Right lobe of liver (tissue), 6 donors: ENCODE measurements around the gene CMTM2. TPM values are rescaled to one million over a fixed set of nuclear protein-coding genes. Genes with fewer than 3 reads are reported as not detected.

ENCODE experiments used
- ATAC-seq, 4 donors: fragments of 200-7000 bp; cut with Tn5 transposase; one replicate each; pipeline ENCODE4 v1.9.1; 2020; ENCODE audit warnings: mild to moderate bottlenecking in 4 of 4, moderate library complexity in 4 of 4
- DNase-seq, 3 donors: peaks; one replicate each; pipeline ENCODE4 v3.0.0-alpha.2; 2020
- H3K27ac ChIP-seq, 3 donors: fragments of 200-600 bp; one replicate each; pipeline ENCODE4 v1.8.0; 2022
- H3K27me3 ChIP-seq, 2 donors: fragments of 200-600 bp; one replicate each; pipeline ENCODE4 v1.8.0; 2022
- H3K36me3 ChIP-seq, 4 donors: fragments of 200-600 bp; sonication (generic) in 1 of 4; one replicate each; pipeline versions ENCODE4 v1.5.1 to v1.8.0; 2017 to 2022; ENCODE audit warnings: control low read depth in 1 of 4
- H3K4me1 ChIP-seq, 4 donors: fragments of 200-600 bp; sonication (generic) in 1 of 4; one replicate each; pipeline versions ENCODE4 v1.5.1 to v1.8.0; 2017 to 2022; ENCODE audit warnings: control low read depth in 1 of 4
- H3K4me3 ChIP-seq, 3 donors: fragments of 200-600 bp; one replicate each; pipeline ENCODE4 v1.8.0; 2022
- H3K9me3 ChIP-seq, 4 donors: fragments of 200-600 bp; sonication (generic) in 1 of 4; one replicate each; pipeline versions ENCODE4 v1.5.1 to v1.8.0; 2017 to 2022; ENCODE audit warnings: control low read depth in 1 of 4
- CTCF ChIP-seq, 4 donors: fragments of 200-600 bp in 3 of 4; fragments of 450-650 bp in 1 of 4; IDR thresholded peaks; one replicate each; pipeline versions ENCODE4 v1.5.1 to v1.8.0; 2016 to 2022; ENCODE audit warnings: antibody characterized with exemption in 4 of 4, mild to moderate bottlenecking in 2 of 4
- POLR2A ChIP-seq: fragments of 450-650 bp; IDR thresholded peaks from one replicate; pipeline ENCODE4 v1.6.1; 2017; ENCODE audit warnings: antibody characterized with exemption, mild to moderate bottlenecking
- WGBS: methylation state at CpG from one replicate; pipeline ENCODE4 v1.1.6; 2018; ENCODE audit warnings: low coverage, low lambda C conversion rate; ENCODE audit not compliant: insufficient coverage; ENCODE audit errors: missing lambda C conversion rate; 5-methylcytosine and 5-hydroxymethylcytosine counted together
- intact Hi-C, 2 donors: fragments of 100-400 bp; cut with DNase I; formaldehyde crosslinking; loops; one replicate each; pipeline versions ENCODE4 v1.11.2 to v1.14.1; 2022
- total RNA-seq, 6 experiments: library from RNA; depleted of rRNA in 2 of 6; stranded (reverse); fragments of >200 nt in 2 of 6; fragmentation: NEBNext Ultra II Directional in 3 of 6; extraction: Animal tissue kit (Norgen Biotek cat#: 25700) in 3 of 6; gene quantifications; one replicate each; pipeline versions ENCODE4 v1.1.0 to v1.2.4, GENCODE V29; 2016 to 2023
- donor health status: DM: no; HTN: yes; CAD: no.
- donor health status: DM: no; HTN: no; CAD: no.
- donor health status: DM: no; HTN: no; CAD: no.
- donor health status: DM: no; HTN: yes; CAD: no.
- donor health status: DM: no; HTN: yes; CAD: no.

The CMTM2 gene
- total RNA-seq, 6 experiments from 2014 or later: 0.44 to 0.83 (median 0.55) TPM; not detected in 3

- intact Hi-C loops: loop anchor here (5.0 to 10.0 kb wide), 3 partner anchors 131 to 198 kb away; partner anchors contain the start of gene BEAN1 (in 1 of the 2)
- ATAC-seq (peak; percentile 16 to 47 (median 36)), DNase-seq (peak in 2 of 3 donors; percentile 67 to 73)
- Histone ChIP-seq H3K4me1 (peaks cover 0 to 4% (median 2%) of the 10 kb centered on the region in 4 donors), H3K36me3 (no peaks in the 10 kb centered on the region), H3K27me3 (no peaks in the 10 kb centered on the region), H3K27ac (peak overlapping the region; percentile 63 to 89 (median 71)), H3K4me3 (peak overlapping the region; percentile 52 to 67 (median 66)), H3K9me3 (no peaks in the 10 kb centered on the region)
- no CpG with 5 or more reads among the region's 61 CpGs for WGBS
- no peak for TF ChIP-seq CTCF (IDR thresholded peaks at IDR 0.05)
- no peak for TF ChIP-seq POLR2A
Observed at GRCh38 chr16:66605177-66605978, 26.1 kb downstream of the CMTM2 start.

- DNase-seq: no peak
Observed at GRCh38 chr16:66605979-66606751, 26.9 kb downstream of the CMTM2 start.

GRCh38 chr16:66608241-66609138 is 29.2 kb downstream of the CMTM2 start:
- no peak overlapping the region for H3K4me3 ChIP-seq
- WGBS: 19% methylated on average over 14 of the region's 17 CpGs
- ATAC-seq (peak; percentile 84 to 85 (median 84)), DNase-seq (peak; percentile 88 to 90 (median 88))
- intact Hi-C loops: loop anchor here (5.0 to 10.0 kb wide), 3 partner anchors 134 to 201 kb away; partner anchors contain the start of gene BEAN1 (in 1 of the 2)
- no peaks in the 10 kb centered on the region for H3K36me3 ChIP-seq
- TF ChIP-seq CTCF (IDR thresholded peaks at IDR 0.05) (peak; percentile 85 to 93 (median 91)), POLR2A (no peak)
- no peaks in the 10 kb centered on the region for H3K9me3 ChIP-seq
- no peaks in the 10 kb centered on the region for H3K27me3 ChIP-seq
- H3K4me1 ChIP-seq: peaks cover 0 to 4% (median 2%) of the 10 kb centered on the region in 4 donors
- no peak overlapping the region for H3K27ac ChIP-seq

More at GRCh38 chr16:66605979-66606751, 26.9 kb downstream of the CMTM2 start:
- Histone ChIP-seq H3K4me1 (peaks cover 0 to 4% (median 2%) of the 10 kb centered on the region in 4 donors), H3K27ac (peak overlapping the region in 2 of 3 donors; percentile 63 to 89), H3K9me3 (no peaks in the 10 kb centered on the region), H3K27me3 (no peaks in the 10 kb centered on the region), H3K36me3 (no peaks in the 10 kb centered on the region), H3K4me3 (peak overlapping the region in 1 of 3 donors; percentile 67)
- 49% methylated on average over 8 of the region's 10 CpGs for WGBS
- intact Hi-C loops: loop anchor here (5.0 to 10.0 kb wide), 3 partner anchors 131 to 199 kb away; partner anchors contain the start of gene BEAN1 (in 1 of the 2)
- no peak for ATAC-seq
- TF ChIP-seq POLR2A: no peak

- H3K36me3 ChIP-seq: no peaks in the 10 kb centered on the region
- H3K4me3 ChIP-seq: no peak overlapping the region
- no peaks in the 10 kb centered on the region for H3K27me3 ChIP-seq
- H3K27ac ChIP-seq: no peak overlapping the region
- H3K4me1 ChIP-seq: peaks cover 0 to 4% (median 2%) of the 10 kb centered on the region in 4 donors
- H3K9me3 ChIP-seq: no peaks in the 10 kb centered on the region
- DNase-seq (no peak), ATAC-seq (no peak)
- intact Hi-C loops: loop anchor here (5.0 to 10.0 kb wide), 3 partner anchors 134 to 202 kb away; partner anchors contain the start of gene BEAN1 (in 1 of the 2)
- WGBS: no CpG with 5 or more reads among the region's 12 CpGs
- no peak for TF ChIP-seq POLR2A
- no peak for TF ChIP-seq CTCF (IDR thresholded peaks at IDR 0.05)
Observed at GRCh38 chr16:66609139-66609510, 29.9 kb downstream of the CMTM2 start.
